Fibroblast of the conjunctiva (primary cell): Measurements from ENCODE around the gene FAM50B.
"Not testable (repeated sequence)": the region's sequence is repeated elsewhere in the genome, so short reads cannot be mapped to it uniquely, and the experiment has no call there.

Experiments used
- DNase-seq: peaks from one replicate; pipeline ENCODE4 v3.0.0-alpha.2; 2010; ENCODE audit warnings: low read depth

Gene FAM50B

DNA sequence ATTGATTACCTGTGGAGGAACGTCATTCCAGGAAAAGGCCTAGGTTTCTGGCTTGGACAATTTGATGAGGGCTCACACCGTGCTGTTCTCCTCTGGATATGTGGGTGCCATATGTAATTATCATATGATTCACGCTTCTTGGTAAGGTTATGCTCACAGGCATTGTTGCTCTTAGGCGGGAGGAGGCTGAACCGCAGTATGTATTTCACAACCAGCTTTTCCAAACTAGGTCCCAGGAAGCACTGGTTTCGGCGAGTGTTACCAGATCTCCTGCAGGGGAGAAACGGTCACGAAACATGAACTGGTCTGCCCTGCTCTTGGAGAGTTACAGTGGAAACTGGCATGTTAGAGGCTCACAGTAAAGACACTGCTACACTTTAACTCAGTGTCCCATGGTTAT, 793 bp upstream of the FAM50B start:
- DNase-seq, result no peak

DNA sequence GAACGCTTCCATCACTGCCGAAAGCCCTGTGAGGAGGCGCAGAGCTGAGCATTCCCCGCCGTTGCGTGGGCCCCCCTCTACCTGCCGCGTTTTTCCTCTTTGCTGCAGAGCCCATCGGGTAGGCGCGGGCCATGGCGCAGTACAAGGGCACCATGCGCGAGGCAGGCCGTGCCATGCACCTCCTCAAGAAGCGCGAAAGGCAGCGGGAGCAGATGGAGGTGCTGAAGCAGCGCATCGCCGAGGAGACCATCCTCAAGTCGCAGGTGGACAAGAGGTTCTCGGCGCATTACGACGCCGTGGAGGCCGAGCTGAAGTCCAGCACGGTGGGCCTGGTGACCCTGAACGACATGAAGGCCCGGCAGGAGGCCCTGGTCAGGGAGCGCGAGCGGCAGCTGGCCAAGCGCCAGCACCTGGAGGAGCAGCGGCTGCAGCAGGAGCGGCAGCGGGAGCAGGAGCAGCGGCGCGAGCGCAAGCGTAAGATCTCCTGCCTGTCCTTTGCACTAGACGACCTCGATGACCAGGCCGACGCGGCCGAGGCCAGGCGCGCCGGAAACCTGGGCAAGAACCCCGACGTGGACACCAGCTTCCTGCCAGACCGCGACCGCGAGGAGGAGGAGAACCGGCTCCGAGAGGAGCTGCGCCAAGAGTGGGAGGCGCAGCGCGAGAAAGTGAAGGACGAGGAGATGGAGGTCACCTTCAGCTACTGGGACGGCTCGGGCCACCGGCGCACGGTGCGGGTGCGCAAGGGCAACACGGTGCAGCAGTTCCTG, 693 bp downstream of the FAM50B start:
- DNase-seq, result no peak

DNA sequence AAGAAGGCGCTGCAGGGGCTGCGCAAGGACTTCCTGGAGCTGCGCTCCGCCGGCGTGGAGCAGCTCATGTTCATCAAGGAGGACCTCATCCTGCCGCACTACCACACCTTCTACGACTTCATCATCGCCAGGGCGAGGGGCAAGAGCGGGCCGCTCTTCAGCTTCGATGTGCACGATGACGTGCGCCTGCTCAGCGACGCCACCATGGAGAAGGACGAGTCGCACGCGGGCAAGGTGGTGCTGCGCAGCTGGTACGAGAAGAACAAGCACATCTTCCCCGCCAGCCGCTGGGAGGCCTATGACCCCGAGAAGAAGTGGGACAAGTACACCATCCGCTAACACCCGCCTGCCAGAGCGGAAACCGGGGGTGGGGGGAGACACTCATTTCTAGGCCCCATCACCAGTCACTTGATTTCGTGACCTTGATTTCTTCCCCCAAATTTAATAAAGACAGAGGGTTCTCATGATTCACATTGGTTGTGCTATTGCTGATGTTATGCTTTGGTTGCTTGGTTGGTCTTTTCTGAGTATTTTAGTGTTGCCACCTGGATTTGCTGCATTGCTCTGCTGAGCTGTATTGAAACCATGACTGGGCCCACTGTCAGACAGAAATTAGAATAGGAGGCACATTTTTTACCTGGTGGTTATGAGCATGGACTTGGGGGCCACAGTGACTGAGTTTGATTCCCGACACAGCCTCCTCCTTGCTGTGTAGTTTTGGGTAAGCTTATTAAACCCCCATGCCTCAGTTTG, 1.5 kb downstream of the FAM50B start:
- no peak for DNase-seq

DNA sequence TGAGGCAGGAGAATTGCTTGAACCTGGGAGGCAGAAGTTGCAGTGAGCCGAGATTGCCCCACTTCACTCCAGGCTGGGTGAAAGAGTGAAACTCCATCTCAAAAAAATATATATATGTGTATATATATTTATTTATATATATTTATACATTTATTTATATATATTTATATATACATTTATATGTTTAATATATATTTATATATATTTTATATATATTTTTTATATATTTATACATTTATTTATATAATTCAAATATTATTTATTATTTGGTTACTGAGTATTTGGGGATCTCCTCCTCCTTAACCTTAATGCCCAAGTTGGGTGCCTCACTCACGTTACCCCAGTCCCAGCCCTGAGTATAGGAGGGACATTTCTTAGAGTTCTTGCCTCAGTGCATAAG, 2.7 kb downstream of the FAM50B start:
- no peak for DNase-seq

GRCh38 chr6:3852391-3852790, 3.2 kb downstream of the FAM50B start:
- DNase-seq, result no peak

DNA sequence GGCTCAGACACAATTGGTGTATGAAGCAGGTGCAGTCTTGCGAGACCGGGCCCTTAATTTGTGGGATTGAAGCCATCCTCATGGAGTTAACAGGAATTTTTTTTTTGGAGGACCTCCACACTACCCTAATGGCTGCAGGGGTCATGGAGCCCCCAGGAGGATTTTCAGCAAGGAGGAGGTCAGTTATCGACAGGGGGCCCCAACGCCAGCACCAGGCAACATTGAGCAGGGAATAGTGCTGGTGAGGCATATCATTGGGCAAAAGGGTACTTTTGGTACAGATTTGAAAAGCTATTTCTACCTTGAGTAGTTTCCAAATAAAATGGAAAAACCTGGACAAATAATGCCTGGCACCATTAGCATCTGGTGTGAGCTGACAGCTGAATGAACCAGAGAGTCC, 6.7 kb downstream of the FAM50B start:
- no peak for DNase-seq

DNA sequence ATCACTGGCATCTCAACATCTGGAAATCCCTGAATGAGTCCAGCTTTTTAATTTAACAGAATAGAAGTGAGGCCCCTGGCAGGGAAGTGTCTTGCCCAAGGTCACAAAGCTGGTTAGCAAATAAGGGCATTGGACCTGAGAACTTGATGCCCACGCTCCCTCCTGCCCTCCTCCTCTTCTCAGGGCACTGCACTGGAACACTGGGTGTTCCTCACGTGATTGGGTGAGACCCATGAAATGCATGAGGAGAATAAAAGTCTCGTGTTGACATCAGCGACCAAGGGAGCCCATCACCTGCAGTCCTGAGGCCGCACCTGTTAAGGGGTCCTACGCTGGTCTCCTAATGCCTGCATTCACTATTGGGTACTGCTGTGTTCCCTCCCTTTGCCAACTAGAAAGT, 7.4 kb downstream of the FAM50B start:
- no peak for DNase-seq

DNA sequence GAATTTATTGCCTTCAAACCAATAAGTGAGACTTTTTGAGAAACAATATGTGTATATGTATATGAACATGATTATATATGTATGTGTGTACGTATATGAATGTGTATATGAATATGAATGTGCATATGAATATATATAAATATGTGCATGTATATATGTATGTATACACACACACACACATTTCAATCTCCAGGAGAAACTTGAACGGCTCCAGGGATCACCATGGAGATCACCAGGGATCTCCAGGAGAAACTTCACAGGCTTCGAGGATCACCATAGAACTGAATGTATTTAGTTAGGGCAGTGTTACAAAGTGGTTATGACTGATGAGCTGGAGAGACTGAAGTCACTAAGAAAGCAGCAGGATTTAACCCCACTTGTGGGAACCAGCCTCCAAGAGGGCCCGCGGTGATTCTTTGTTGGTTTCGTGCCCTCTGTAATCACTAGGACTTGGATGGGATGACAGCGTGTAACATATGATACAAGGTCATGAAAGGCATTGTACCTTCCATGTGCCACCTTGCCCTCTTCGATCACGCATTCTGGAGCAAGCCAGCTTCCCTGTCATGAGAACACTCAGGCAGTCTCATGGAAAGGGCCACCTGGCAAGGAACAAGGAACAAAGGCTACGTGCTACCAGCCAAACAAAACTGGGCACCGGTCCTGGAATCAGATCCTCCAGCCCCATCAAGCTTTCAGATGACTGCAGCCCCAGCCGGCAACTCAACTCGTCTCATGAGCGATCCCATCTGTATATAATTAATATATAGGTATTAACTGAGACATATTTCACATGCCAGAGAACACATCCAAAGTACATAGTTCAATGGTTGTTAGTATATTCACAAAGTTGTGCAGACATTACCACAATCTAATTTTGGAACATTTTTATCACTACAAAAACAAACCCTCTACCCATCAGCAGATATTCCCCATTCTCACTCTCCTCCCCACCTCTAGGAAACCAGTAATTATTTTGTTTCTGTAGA, 8.6 kb downstream of the FAM50B start:
- no peak for DNase-seq

DNA sequence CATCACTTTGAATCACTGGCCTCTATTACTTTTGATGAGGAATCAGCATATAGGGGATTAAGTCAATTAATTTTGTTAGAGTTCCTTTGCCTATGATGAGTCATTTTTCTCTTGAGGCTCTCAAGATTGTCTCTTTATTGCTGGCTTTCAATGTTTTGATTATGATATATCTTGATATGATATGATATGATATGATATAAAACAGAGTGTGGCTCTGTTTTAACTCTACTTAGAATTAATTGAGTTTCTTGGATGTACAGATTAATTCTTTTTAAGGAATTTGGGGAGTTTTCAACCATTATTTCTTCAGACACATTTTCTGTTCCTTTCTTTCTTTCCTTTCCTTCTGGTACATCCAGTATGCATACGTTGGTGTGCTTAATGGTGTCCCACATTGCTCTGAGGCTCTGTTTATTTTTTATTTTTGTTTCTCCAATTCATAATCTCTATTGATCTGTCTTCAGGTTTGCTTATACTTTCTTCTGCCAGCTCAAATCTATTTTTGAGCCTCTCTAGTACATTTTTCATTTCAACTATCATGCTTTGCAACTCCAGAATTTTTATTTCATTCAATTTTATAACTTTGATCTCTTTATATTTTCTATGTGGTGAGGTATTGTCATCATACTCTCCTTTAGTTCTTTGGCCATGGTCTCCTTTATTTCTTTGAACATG, 10.8 kb downstream of the FAM50B start:
- DNase-seq, result no peak

- no peak for DNase-seq
Measured at GRCh38 chr6:3861424-3861823, 12.3 kb downstream of the FAM50B start.

DNA sequence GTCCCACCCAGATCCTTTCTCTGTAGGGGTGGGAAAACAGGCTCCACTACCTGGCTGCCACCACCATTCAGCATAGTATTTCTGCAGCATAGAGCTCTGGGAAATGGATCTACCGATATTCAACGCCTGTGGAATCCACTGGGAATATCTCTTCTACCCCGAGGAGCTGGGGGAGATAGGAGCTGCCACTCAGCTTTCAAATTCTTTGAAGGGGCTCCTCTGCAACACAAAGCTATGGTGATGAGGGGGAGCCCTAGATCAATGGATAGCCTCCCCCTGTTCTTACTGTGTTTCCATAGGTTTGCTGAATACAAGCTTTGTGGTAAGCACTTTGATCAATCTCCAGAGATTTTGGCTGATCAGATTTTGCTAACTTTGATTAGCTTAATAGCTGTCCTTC, 12.9 kb downstream of the FAM50B start:
- no peak for DNase-seq

DNA sequence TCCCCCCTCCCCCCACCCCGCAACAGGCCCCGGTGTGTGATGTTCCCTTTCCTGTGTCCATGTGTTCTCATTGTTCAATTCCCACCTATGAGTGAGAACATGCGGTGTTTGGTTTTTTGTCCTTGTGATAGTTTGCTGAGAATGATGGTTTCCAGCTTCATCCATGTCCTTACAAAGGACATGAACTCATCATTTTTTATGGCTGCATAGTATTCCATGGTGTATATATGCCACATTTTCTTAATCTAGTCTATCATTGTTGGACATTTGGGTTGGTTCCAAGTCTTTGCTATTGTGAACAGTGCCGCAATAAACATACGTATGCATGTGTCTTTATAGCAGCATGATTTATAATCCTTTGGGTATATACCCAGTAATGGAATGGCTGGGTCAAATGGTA, 14.1 kb downstream of the FAM50B start:
- DNase-seq, result not testable (repeated sequence)

GRCh38 chr6:3865463-3865862, 16.3 kb downstream of the FAM50B start:
- DNase-seq, result no peak

DNA sequence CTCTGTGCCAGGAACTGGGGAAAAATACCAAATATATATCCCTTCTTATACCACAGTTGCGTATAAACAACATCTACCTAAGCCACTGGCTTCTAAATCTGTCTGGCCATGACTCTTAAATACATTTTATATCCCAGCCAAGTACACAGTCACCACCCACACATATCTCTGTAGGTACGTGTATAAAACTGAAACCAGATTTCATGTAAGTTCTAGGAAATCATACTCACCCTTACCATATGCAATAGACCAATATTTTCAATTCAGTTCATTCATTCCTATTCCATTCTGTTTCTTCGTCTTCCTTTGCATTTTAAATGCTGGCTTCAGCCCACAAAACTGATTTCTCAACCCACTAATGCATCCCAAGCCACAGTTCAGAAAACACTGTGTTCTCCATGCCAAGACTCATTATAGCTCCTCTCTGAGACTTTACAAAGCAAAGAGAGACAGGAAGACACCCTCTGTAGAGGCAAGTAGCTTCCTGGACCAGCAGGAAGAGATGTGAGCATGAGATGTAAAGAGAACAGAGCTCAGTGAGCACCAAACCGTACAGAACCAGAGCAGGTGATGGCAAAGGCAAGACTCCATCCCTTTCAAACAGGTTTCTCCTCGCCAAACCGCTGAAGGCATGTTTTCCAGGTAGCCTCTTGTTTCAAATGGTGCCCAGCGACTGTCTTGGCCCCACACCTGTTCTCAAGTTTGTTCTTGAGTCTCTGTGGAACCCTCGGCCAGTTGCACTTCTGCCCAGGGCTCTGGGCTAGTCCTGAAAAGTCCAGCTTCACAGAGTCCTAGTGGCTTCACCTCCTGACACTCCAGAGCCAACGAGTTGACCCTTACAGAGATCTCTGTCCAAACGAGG, 18.7 kb downstream of the FAM50B start:
- peak; percentile 54 for DNase-seq

DNA sequence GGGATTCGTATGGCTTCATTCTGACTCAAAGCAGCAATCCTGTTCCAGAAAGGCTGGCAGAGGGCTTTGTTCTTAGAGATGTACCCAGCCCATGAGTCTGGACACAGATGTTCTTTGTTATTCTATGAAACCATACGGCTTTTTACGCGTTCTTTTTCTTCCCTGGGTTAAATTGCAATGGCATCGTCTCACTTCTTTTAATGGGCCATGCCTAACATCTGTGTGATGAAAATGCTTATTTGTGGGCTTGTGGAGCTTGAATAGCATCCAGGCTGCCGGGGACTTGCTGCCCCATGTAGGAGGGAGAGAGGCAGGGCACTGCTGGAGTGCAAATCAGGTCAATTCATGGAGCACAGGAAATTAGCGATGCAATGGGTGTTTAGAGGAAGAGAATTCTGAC, 19.4 kb downstream of the FAM50B start:
- peak; percentile 65 for DNase-seq

DNA sequence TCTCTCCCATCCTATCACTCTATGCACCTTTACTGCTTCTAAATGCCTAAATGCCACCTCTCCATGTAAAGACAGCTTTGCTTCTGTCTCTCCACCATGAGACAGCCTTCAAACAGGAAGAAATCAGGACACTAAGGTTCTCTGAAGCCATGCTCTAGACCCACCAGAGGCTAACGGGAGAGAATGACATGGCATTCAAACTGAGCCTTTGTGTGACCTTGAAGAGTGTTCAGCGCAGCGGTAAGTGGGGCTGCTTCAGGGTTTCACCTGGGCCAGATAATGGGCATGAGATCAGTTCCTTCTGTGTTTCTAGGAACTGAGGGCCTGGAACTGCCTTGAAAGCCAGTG, 20.1 kb downstream of the FAM50B start:
- no peak for DNase-seq

DNA sequence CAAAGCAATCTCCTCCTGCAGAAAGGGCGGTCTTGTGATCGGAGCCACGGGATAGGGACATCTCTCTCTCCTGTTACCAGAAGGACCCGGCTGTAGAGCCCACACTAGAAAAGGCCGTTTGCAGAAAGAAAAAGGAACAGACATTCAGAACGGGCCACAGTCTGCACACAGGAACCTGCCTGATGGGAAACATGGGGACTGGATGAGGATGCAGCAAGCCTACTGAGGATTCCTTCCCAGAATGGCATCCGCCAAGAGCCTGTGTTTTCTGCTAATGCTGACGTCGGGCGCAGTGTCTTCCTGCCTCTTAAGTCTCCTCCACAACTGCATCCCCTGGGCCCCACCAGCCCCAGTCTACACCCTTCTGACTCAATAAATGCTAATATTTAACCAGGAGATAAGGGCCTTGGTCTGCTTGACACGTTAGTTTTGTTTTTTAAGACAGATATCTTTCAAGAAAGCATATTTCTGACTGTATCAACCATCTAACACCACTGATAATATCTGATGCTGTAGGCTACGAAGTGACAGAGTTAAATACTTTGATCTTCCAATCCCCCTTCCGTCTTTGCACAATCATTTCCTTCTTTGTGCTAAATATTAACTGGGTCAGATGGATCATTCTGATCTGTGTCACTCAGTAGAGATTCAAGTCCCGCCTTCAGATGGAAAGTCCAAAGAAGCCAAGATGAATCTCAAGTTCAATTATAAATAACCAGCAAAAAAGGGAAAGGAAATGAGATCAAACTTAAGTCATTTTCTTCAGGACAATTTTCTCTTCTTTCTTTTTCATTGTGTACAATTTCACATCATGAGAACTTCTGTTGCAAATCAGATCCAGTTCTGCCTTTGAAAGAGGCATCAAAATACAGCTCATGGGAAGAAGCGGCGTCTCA, 20.7 kb downstream of the FAM50B start:
- DNase-seq, result no peak

GRCh38 chr6:3870528-3870925, 21.4 kb downstream of the FAM50B start:
- DNase-seq, result no peak

DNA sequence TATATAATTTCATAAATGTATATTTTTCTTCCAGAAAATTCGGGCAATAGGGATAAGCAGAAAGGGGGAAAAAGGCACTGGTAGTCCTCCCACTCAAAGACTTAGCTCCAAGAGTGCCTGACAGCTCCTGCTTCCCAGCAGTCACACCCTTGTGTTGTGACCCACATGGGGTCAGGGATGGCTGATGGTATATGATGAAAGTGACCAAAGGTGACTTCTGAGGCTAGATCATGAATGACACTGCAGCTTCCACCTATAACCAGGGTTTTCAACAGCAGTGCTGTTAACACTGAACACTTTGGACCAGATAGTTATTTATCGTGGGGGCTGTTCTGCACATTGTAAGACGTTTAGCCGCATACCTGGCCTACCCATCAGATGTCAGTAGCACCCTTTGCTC, 22.3 kb downstream of the FAM50B start:
- no peak for DNase-seq

GRCh38 chr6:3871939-3872338, 22.8 kb downstream of the FAM50B start:
- no peak for DNase-seq
